K562 (cell line): ENCODE measurements around the gene MAP2K7. TPM values are rescaled to one million over a fixed set of nuclear protein-coding genes. Genes with fewer than 3 reads are reported as not detected.

Experiments used
- CEBPZ ChIP-seq: fragments of 150-350 bp; IDR thresholded peaks from 2 replicates; pipeline ENCODE4 v1.6.1; 2014; ENCODE audit warnings: low read depth, mild to moderate bottlenecking, low read length, borderline replicate concordance
- COPS2 ChIP-seq: fragments of 450-650 bp; conservative IDR thresholded peaks from 2 replicates; pipeline ENCODE4 v1.6.1; 2016; ENCODE audit warnings: mild to moderate bottlenecking, moderate library complexity
- EP400 ChIP-seq: fragments of 450-650 bp; IDR thresholded peaks from 2 replicates; pipeline ENCODE4 v1.6.1; 2017; ENCODE audit warnings: antibody characterized with exemption, mild to moderate bottlenecking, moderate library complexity
- KDM5B ChIP-seq: fragments of 200-600 bp; sonication (generic); IDR thresholded peaks from 2 replicates; pipeline ENCODE4 v1.6.1; 2012; ENCODE audit warnings: low read depth, mild to moderate bottlenecking, moderate library complexity, low read length, control low read depth, inconsistent platforms; ENCODE audit not compliant: insufficient replicate concordance
- KLF10 ChIP-seq: fragments of 250-450 bp; sonication (Bioruptor Pico); IDR thresholded peaks from 2 replicates; pipeline ENCODE4 v1.6.1; 2021; ENCODE audit warnings: matching md5 sums
- MYBL2 ChIP-seq, 2 experiments: fragments of 450-650 bp in 1 of 2; sonication (generic) in 1 of 2; formaldehyde crosslinking in 1 of 2; IDR thresholded peaks; 2 replicates each; pipeline versions ENCODE4 v1.6.1 to v1.8.1; 2017 to 2022; ENCODE audit warnings: borderline replicate concordance in 1 of 2, inconsistent platforms in 1 of 2, low read depth in 1 of 2, mild to moderate bottlenecking in 1 of 2, missing genetic modification reagents in 1 of 2, moderate library complexity in 1 of 2
- NFE2L1 ChIP-seq: fragments of 450-650 bp; IDR thresholded peaks from 2 replicates; pipeline ENCODE4 v1.6.1; 2016; ENCODE audit warnings: missing genetic modification characterization, low read depth, mild to moderate bottlenecking, missing compliant biosample characterization, moderate library complexity, borderline replicate concordance
- NONO ChIP-seq, 2 experiments: fragments of 200-400 bp in 1 of 2; fragments of 450-650 bp in 1 of 2; formaldehyde crosslinking in 1 of 2; IDR thresholded peaks; 2 replicates each; pipeline ENCODE4 v1.6.1; 2017; ENCODE audit warnings: low read depth in 2 of 2, mild to moderate bottlenecking in 2 of 2, moderate library complexity in 2 of 2, low read length in 1 of 2
- PML ChIP-seq: IDR thresholded peaks from 2 replicates; pipeline ENCODE4 v1.6.1; 2012; ENCODE audit warnings: low read length, inconsistent platforms
- POLR2A ChIP-seq: fragments of 450-650 bp; conservative IDR thresholded peaks from 2 replicates; pipeline ENCODE4 v1.6.1; 2016
- SFPQ ChIP-seq: fragments of 200-400 bp; formaldehyde crosslinking; IDR thresholded peaks from 2 replicates; pipeline ENCODE4 v1.6.1; 2017; ENCODE audit warnings: mild to moderate bottlenecking, low read depth, low read length, moderate library complexity
- SNIP1 ChIP-seq: fragments of 450-650 bp; IDR thresholded peaks from 2 replicates; pipeline ENCODE4 v1.7.1; 2017; ENCODE audit warnings: low read depth, mild to moderate bottlenecking
- WHSC1 ChIP-seq: IDR thresholded peaks from one replicate; pipeline ENCODE4 v1.6.1; 2012; ENCODE audit warnings: low read length, control low read depth, inconsistent platforms
- ZBTB5 ChIP-seq: fragments of 450-650 bp; IDR thresholded peaks from 2 replicates; pipeline ENCODE4 v1.6.1; 2017; ENCODE audit warnings: antibody characterized with exemption
- ZBTB8A ChIP-seq: fragments of 450-650 bp; IDR thresholded peaks from 2 replicates; pipeline ENCODE4 v1.6.1; 2018; ENCODE audit warnings: mild to moderate bottlenecking, moderate library complexity; ENCODE audit not compliant: partially characterized antibody
- ZNF277 ChIP-seq: fragments of 250-450 bp; sonication (Bioruptor Pico); IDR thresholded peaks from 2 replicates; pipeline ENCODE4 v1.8.0; 2022; ENCODE audit warnings: inconsistent platforms, mild to moderate bottlenecking, moderate library complexity, borderline replicate concordance
- ZNF431 ChIP-seq: sonication (generic); formaldehyde crosslinking; IDR thresholded peaks from 2 replicates; pipeline ENCODE4 v1.8.0; 2022; ENCODE audit warnings: mild to moderate bottlenecking, missing genetic modification reagents
- polyA plus RNA-seq, 8 experiments: library from polyadenylated mRNA; depleted of rRNA in 4 of 8; stranded (reverse) in 5 of 8; unstranded in 3 of 8; fragments of >200 nt; fragmentation: Nextera tagmentation in 2 of 8; fragmentation: Illumina TruSeq in 1 of 8; extraction: Ambion mirVana in 2 of 8; extraction: Trizol in 1 of 8; gene quantifications; 2 replicates each; pipeline versions ENCODE4 v1.2.1 to v1.2.3, GENCODE V29; 2011 to 2014; ENCODE audit warnings: inconsistent platforms in 1 of 8, missing spikeins in 1 of 8
- total RNA-seq, 7 experiments: library from RNA; depleted of rRNA in 6 of 7; stranded (reverse); fragments of >200 nt in 6 of 7; fragmentation: Illumina TruSeq in 2 of 7; extraction: Trizol in 2 of 7; gene quantifications; 2 replicates each; pipeline versions ENCODE4 v1.2.1 to v1.2.3, GENCODE V29; 2011 to 2021; ENCODE audit warnings: low replicate concordance in 1 of 7

MAP2K7 gene
- total and polyA plus RNA-seq, 9 of the 15 experiments (the other 6 are each of a cell fraction or from before 2014, with no cell fraction given), result 0.51 to 45.8 (median 14.1) TPM

- no peak for TF ChIP-seq ZNF277 (CRISPR knock-in tag)
- TF ChIP-seq NFE2L1 (tag), result no peak
- TF ChIP-seq COPS2, result no peak
- no peak for TF ChIP-seq ZBTB5
- peak; percentile 53 for TF ChIP-seq ZNF431 (CRISPR knock-in tag)
- TF ChIP-seq SFPQ, result no peak
- TF ChIP-seq WHSC1, result no peak
- TF ChIP-seq SNIP1, result no peak
- TF ChIP-seq MYBL2 (IDR thresholded peaks at IDR 0.05; ENCODE audit: low read depth), result no peak
- TF ChIP-seq MYBL2 (CRISPR knock-in tag; IDR thresholded peaks at IDR 0.05; ENCODE audit: borderline replicate concordance), result no peak
- TF ChIP-seq KDM5B, result peak; percentile 96
- peak; percentile 95 for TF ChIP-seq POLR2A
- TF ChIP-seq KLF10 (CRISPR knock-in tag), result no peak
- TF ChIP-seq NONO (IDR thresholded peaks at IDR 0.05; ENCODE audit: low read depth in 2 of 2, low read length in 1 of 2), result no peak; a peak in 1 of 4 replicates
- peak; percentile 59; the same call in 1 of the 2 replicates for TF ChIP-seq PML
- peak; percentile 97 for TF ChIP-seq EP400
- peak; percentile 67; the same call in 1 of the 2 replicates for TF ChIP-seq CEBPZ
- no peak for TF ChIP-seq ZBTB8A
Observed at GRCh38 chr19:7943444-7944176, 39.9 kb downstream of the MAP2K7 start, which contains the start of gene TIMM44 (continued).
